ENCODE results near the gene TMEM165. TPM values are rescaled to one million over a fixed set of nuclear protein-coding genes. Genes with fewer than 3 reads are reported as not detected.
"Not testable (repeated sequence)": the region's sequence is repeated elsewhere in the genome, so short reads cannot be mapped to it uniquely, and the experiment has no call there.

Gene TMEM165
- polyA plus RNA-seq, 1 experiment: 146 TPM

- TF ChIP-seq CTCF (IDR thresholded peaks at IDR 0.05; ENCODE audit: low read depth, low read length): no peak
- H3K4me3 ChIP-seq (ENCODE audit: low read depth, low read length): no peak overlapping the region
- POLR2A ChIA-PET: interaction anchor here (0.9 kb wide), 1 partner anchor 47 kb away, joined by 3 read pairs; the partner anchor contains the start of gene TMEM165
- H3K27ac ChIP-seq (ENCODE audit: low read depth, low read length): no peak overlapping the region
- no peaks in the 10 kb centered on the region for H3K27me3 ChIP-seq (ENCODE audit: control insufficient read depth, insufficient read depth, low read length)
- CTCF ChIA-PET: no interaction called here
- no peaks in the 10 kb centered on the region for H3K9me3 ChIP-seq (ENCODE audit: control insufficient read depth, insufficient read depth, low read length)
- DNase-seq (ENCODE audit: low read depth, low spot score): no peak
Measured at GRCh38 chr4:55348466-55348865, 47.3 kb upstream of the TMEM165 start.

GRCh38 chr4:55350870-55351269, 44.9 kb upstream of the TMEM165 start:
- H3K27me3 ChIP-seq (ENCODE audit: control insufficient read depth, insufficient read depth, low read length); H3K9me3 ChIP-seq (ENCODE audit: control insufficient read depth, insufficient read depth, low read length); H3K27ac ChIP-seq (ENCODE audit: low read depth, low read length); CTCF ChIA-PET; DNase-seq (ENCODE audit: low read depth, low spot score); H3K4me3 ChIP-seq (ENCODE audit: low read depth, low read length): not testable (repeated sequence)
- POLR2A ChIA-PET: interaction anchor here (0.7 kb wide), 1 partner anchor 35 kb away, joined by 3 read pairs; no protein-coding TSS in a partner anchor

GRCh38 chr4:55351824-55352223, 43.9 kb upstream of the TMEM165 start:
- Histone ChIP-seq H3K9me3 (ENCODE audit: control insufficient read depth, insufficient read depth, low read length) (no peaks in the 10 kb centered on the region), H3K4me3 (ENCODE audit: low read depth, low read length) (no peak overlapping the region), H3K27ac (ENCODE audit: low read depth, low read length) (no peak overlapping the region), H3K27me3 (ENCODE audit: control insufficient read depth, insufficient read depth, low read length) (no peaks in the 10 kb centered on the region)
- no peak for TF ChIP-seq CTCF (IDR thresholded peaks at IDR 0.05; ENCODE audit: low read depth, low read length)
- CTCF ChIA-PET: no interaction called here
- POLR2A ChIA-PET: no interaction called here
- DNase-seq (ENCODE audit: low read depth, low spot score): no peak

- Histone ChIP-seq H3K4me3 (ENCODE audit: low read depth, low read length) (no peak overlapping the region), H3K27me3 (ENCODE audit: control insufficient read depth, insufficient read depth, low read length) (no peaks in the 10 kb centered on the region), H3K27ac (ENCODE audit: low read depth, low read length) (no peak overlapping the region), H3K9me3 (ENCODE audit: control insufficient read depth, insufficient read depth, low read length) (no peaks in the 10 kb centered on the region)
- no peak for DNase-seq (ENCODE audit: low read depth, low spot score)
- ChIA-PET CTCF (no interaction called here), POLR2A (no interaction called here)
- TF ChIP-seq CTCF (IDR thresholded peaks at IDR 0.05; ENCODE audit: low read depth, low read length): no peak
Measured at GRCh38 chr4:55352726-55353125, 43.0 kb upstream of the TMEM165 start.

GRCh38 chr4:55353228-55353747, 42.5 kb upstream of the TMEM165 start:
- POLR2A ChIA-PET; H3K27me3 ChIP-seq (ENCODE audit: control insufficient read depth, insufficient read depth, low read length); H3K9me3 ChIP-seq (ENCODE audit: control insufficient read depth, insufficient read depth, low read length); CTCF ChIA-PET; DNase-seq (ENCODE audit: low read depth, low spot score); H3K4me3 ChIP-seq (ENCODE audit: low read depth, low read length); H3K27ac ChIP-seq (ENCODE audit: low read depth, low read length): not testable (repeated sequence)

- CTCF ChIA-PET: interaction anchor here (0.6 to 2.2 kb wide), 3 partner anchors 8 to 606 kb away, joined by 3 to 7 read pairs (median 4); partner anchors contain the start of gene SRD5A3
- POLR2A ChIA-PET: no interaction called here
- H3K27me3 ChIP-seq (ENCODE audit: control insufficient read depth, insufficient read depth, low read length): no peaks in the 10 kb centered on the region
- no peak overlapping the region for H3K27ac ChIP-seq (ENCODE audit: low read depth, low read length)
- no peak overlapping the region for H3K4me3 ChIP-seq (ENCODE audit: low read depth, low read length)
- TF ChIP-seq CTCF (IDR thresholded peaks at IDR 0.05; ENCODE audit: low read depth, low read length): no peak
- H3K9me3 ChIP-seq (ENCODE audit: control insufficient read depth, insufficient read depth, low read length): no peaks in the 10 kb centered on the region
- no peak for DNase-seq (ENCODE audit: low read depth, low spot score)
Measured at GRCh38 chr4:55354648-55355047, 41.1 kb upstream of the TMEM165 start.

Data from AG04450 (cell line).